Measurements from ENCODE around the gene DPP10. TPM values are rescaled to one million over a fixed set of nuclear protein-coding genes. Genes with fewer than 3 reads are reported as not detected.

DPP10 gene
- total and polyA plus RNA-seq, 10 of the 15 experiments (the other 5 are each of a cell fraction or from before 2014, with no cell fraction given) = not detected

GRCh38 chr2:114527330-114527983, 85.0 kb downstream of the DPP10 start (continued):
- TF ChIP-seq PKNOX1 (IDR thresholded peaks at IDR 0.05) = no peak
- no peak for TF ChIP-seq CTCF (IDR thresholded peaks at IDR 0.05 in 2 of 3, conservative IDR thresholded peaks at IDR 0.05 in 1 of 3; ENCODE audit: control insufficient read depth in 2 of 3, extremely low read depth in 1 of 3, insufficient read depth in 1 of 3, low read depth in 3 of 3, low read length in 3 of 3)

- WGBS (ENCODE audit: insufficient coverage, insufficient replicate concordance, low lambda C conversion rate, missing lambda C conversion rate) = 33% methylated on average over 3 of the region's 3 CpGs
- intact Hi-C loops (cut with micrococcal nuclease; ENCODE audit: unreplicated experiment) = no loop called here
- ChIA-PET CTCF (no interaction called here), POLR2A (no interaction called here), SMC1A (ENCODE audit: uncharacterized antibody, unreplicated experiment) (no interaction called here), RAD21 (ENCODE audit: unreplicated experiment) (no interaction called here)
- H3K9ac ChIP-seq (ENCODE audit: control insufficient read depth, insufficient read depth, low read length) = no peak overlapping the region
- H3K79me2 ChIP-seq (ENCODE audit: control insufficient read depth, insufficient read depth, low read length) = no peaks in the 10 kb centered on the region
- H3K9me3 ChIP-seq (replicated peaks; ENCODE audit: control insufficient read depth, insufficient read depth, low read length) = no peaks in the 10 kb centered on the region
- H3K27ac ChIP-seq (ENCODE audit: control insufficient read depth, insufficient read depth) = no peak overlapping the region
- H3K4me3 ChIP-seq = no peak overlapping the region
- ATAC-seq (no peak), FAIRE-seq (no peak), DNase-seq (ENCODE audit: low read depth, low spot score) (no peak)
- no peak overlapping the region for H2AFZ ChIP-seq (ENCODE audit: control insufficient read depth, low read depth, low read length)
- in situ Hi-C loops (cut with MboI) = no loop called here
- H4K20me1 ChIP-seq (ENCODE audit: control insufficient read depth, insufficient read depth) = no peaks in the 10 kb centered on the region
- no peaks in the 10 kb centered on the region for H3K4me1 ChIP-seq (ENCODE audit: control insufficient read depth, insufficient read depth, low read length)
- no TSS peak for BruUV-seq (replicated peaks)
- no peaks in the 10 kb centered on the region for H3K36me3 ChIP-seq (ENCODE audit: control insufficient read depth in 2 of 2, insufficient read depth in 2 of 2, low read length in 1 of 2)
- H3K27me3 ChIP-seq (replicated peaks in 1 of 2; ENCODE audit: control insufficient read depth in 2 of 2, insufficient read depth in 2 of 2, low read length in 1 of 2) = no peaks in the 10 kb centered on the region
- TF ChIP-seq POU2F2 (IDR thresholded peaks at IDR 0.05; ENCODE audit: borderline replicate concordance, low read depth, low read length) (no peak), CUX1 (IDR thresholded peaks at IDR 0.05; ENCODE audit: insufficient replicate concordance, low read depth, low read length) (no peak), MEF2A (IDR thresholded peaks at IDR 0.05; ENCODE audit: insufficient read depth, low read depth, low read length) (no peak), ZNF274 (IDR thresholded peaks at IDR 0.05; ENCODE audit: insufficient read depth, insufficient read length) (no peak), EGR1 (IDR thresholded peaks at IDR 0.05; ENCODE audit: borderline replicate concordance in 1 of 2, low read depth in 2 of 2, low read length in 2 of 2) (no peak)
- H3K4me2 ChIP-seq (ENCODE audit: control insufficient read depth, insufficient read depth) = no peak overlapping the region
Observed at GRCh38 chr2:114534116-114535084, 92.0 kb downstream of the DPP10 start.

Measured in GM12878 (cell line).